NB4 (cell line): ENCODE data around the gene FBXW10B.
"Not testable (repeated sequence)": the region's sequence is repeated elsewhere in the genome, so short reads cannot be mapped to it uniquely, and the experiment has no call there.

Experiments used
- DNase-seq: peaks from one replicate; pipeline ENCODE4 v3.0.0; 2010; ENCODE audit warnings: low read depth
- H3K4me3 ChIP-seq: one replicate; pipeline ENCODE4 v1.5.1; 2011; ENCODE audit warnings: mild to moderate bottlenecking, low read depth, low read length, moderate library complexity
- TF ChIP-seq, protein P1 (sequence below): IDR thresholded peaks from 2 replicates; pipeline ENCODE4 v1.6.1; 2011; ENCODE audit warnings: low read depth, low read length

The FBXW10B gene

DNA sequence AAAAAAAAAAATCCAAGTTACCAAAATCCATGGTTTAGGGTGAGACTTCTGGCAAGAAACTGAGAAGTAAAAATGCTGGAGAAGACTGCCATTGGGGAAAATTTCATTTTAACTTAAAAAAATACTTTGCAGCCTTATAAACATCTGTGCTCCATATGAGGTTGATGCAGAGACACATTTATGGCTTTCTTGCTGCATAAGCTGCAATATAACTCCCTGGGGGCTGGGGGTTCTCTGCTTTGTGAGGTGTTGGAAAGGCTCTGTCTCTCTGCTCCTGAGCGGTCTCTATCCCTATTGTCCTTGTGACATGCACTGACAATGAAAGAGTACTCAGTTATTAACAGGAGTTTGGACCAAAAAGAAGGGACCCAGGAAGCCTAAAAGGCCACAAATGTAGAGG, 6.4 kb downstream of the FBXW10B start:
- H3K4me3 ChIP-seq, DNase-seq: not testable (repeated sequence)

DNA sequence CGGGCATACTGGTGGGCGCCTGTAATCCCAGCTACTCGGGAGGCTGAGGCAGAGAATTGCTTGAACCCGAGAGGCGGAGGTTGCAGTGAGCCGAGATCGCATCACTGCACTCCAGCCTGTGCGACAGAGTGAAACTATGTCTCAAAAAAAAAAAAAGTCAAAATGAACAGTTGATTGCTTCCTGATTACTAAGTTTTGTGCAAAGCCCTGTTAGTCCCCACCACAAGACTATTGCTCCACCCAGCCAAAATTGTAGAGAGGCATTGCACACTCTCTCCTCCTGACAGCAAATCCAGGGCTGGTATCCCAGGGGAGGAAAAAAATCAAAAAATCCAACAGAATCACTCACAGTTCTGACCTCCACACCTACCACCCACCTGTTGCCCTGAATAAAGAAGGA, 26.5 kb downstream of the FBXW10B start:
- DNase-seq = peak; percentile 66
- H3K4me3 ChIP-seq = not testable (repeated sequence)

DNA sequence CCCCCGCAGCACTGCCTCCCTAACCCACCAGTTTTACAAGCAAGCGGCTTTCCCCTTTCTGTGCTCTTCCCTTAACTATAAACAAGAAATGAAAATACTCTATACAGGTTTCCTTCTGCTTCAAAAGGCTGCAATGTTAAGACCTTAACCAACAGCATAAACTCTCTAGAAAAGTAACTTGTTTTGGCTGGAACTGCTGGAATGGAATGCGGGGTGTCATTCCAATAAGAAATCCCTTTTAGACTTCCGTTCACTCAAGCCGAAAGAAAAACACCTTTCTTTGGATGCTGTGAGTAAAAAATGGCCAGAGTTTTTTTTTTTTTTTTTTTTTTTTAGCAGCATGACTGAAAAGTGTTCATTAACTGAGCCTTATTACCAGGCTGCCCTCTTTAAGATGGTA, 27.5 kb downstream of the FBXW10B start:
- H3K4me3 ChIP-seq = peak overlapping the region; percentile 30
- DNase-seq = not testable (repeated sequence)

DNA sequence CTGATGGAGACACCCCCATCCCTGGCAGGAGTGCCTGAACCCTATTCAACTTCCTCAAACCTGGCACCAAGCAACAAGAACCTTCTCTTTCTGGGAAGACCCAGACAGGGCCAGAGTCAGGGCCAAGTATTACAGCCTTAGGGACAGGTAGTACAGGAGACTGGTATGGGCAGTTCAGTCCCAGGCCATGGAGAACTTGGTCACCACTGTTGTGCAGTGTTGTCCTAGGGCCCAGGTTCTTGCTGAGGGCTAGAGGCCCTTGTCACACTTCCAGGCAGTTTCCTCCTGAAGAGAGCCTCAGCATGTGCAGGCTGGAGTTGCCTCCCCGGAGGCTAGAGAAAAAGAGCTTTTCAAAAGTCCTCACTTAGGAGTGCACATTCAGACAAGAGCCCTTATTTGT, 28.7 kb downstream of the FBXW10B start:
- not testable (repeated sequence) for H3K4me3 ChIP-seq
- peak; percentile 33 for DNase-seq

DNA sequence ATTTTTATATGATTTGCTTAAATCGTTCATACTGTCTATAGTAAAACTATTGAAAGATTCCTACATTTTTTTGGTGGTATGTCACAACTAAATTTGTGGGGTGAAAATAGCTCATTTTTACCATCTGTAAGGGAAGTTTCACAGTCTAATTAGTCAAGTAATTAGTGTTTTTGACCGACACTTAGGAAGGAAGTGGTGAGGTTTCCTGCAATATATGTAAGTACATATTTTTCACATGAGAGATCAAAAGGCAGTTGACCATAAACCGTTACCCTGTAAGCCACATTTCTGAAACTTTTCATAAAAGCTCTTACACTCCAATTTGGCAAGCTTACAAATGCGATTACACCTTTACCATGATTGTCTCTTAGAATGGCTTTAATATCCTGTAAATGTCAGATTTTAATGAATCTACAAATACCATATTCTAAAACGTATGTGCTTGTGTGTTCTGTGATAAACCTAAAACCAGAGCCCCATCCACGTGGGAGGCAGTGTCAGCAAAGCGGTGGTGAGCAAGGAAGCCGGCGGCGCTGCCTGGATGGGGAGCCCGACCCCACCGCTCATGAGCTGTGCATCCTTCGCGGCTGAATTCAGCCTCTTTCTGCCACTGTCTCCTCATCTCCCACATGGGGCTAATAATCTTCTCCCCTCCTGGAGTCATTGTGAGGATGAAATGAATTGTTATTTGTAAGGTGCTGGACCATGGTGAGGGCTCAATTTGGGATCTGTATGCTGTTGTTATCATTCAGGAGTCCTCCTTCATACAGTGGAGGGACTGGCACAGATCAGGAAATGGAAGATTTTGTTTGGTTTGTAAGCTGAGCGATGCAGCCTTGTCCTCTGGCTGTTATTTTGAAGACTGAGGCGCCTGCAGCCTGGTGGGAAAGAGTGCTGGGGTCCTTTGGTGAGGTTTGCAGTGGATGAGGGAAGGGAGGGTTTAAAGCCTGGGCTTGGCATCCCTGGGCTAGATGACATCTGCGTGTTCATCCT, 29.7 kb downstream of the FBXW10B start:
- DNase-seq = peak; percentile 79
- H3K4me3 ChIP-seq = peak overlapping the region; percentile 21
- TF ChIP-seq, protein P1, sequence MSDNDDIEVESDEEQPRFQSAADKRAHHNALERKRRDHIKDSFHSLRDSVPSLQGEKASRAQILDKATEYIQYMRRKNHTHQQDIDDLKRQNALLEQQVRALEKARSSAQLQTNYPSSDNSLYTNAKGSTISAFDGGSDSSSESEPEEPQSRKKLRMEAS = 0 out of 2 replicates have a peak, but pooled peaks have one; percentile 11

DNA sequence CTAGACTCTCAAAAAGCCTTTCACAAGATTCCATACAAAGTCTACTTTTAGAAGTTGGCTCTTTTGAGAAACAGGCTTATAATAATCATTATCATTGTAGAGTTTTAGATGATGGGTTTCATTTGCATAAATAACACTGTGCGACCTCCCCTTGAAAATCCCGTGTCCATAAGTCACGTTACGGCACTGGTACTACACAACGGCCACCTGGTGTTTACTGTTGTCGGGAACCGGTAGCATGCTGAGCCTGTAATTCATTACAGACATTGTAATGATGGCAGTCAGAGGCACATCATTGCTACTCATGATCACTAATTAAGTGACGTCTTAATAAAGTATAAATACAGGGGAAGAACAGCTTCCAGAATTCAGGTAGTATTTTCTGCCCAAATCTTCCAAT, 31.5 kb downstream of the FBXW10B start:
- not testable (repeated sequence) for DNase-seq, H3K4me3 ChIP-seq

DNA sequence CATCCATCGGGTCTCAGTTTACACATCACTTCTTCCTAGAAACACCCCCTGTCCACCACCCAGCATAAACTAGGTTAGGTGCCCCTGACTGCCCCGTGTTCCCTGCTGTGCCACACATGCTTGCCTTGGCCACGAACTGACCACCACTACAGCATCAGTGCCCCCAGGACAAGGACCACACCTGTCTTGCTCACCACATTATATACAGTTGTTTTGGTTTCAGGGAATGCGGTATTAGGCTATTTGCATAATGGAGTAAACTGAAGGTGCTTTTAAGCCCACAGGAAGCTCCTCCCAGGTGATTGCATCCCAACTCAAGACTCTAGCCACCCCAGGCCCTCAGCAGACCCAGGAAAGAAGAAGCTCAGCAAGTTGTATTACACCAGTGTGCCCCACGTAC, 36.2 kb downstream of the FBXW10B start:
- H3K4me3 ChIP-seq, DNase-seq: not testable (repeated sequence)

DNA sequence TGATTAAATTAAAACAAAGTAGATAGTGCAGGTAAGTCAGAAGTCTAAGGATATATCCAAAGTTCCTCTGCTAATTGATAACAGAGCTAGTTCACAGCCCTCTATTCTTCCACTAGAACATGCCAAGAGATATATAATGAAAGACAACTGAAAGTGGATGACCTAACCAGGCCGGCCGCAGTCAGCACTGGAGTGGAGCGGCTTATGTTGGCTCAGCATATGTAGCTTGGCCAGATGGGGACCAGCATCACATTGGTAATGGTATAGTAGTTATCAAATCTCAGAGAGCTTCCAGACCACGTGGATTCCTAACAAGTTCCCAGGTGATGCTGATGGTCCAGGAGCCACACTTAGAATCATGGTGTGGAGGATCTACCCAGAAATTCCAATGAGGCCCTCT, 38.0 kb downstream of the FBXW10B start:
- DNase-seq, H3K4me3 ChIP-seq: not testable (repeated sequence)

DNA sequence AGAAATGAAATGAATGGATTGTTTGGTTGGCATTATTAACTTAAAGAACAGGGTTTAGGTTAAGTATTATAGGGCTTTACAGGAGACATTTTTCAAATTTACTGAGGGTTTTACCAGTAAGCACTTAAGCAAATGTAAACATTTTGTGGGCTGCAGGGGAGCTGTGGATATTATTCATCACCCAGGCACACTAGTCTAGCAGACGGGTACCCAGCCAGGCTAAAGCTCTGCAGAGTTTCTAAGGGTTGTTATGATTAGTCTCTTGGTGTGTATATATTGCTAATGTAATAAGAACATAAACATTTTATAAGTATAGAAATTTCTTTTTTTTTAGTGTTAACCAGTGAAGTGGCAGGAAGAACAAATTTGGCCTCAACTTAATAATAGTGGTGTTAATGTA, 42.7 kb downstream of the FBXW10B start:
- not testable (repeated sequence) for DNase-seq

DNA sequence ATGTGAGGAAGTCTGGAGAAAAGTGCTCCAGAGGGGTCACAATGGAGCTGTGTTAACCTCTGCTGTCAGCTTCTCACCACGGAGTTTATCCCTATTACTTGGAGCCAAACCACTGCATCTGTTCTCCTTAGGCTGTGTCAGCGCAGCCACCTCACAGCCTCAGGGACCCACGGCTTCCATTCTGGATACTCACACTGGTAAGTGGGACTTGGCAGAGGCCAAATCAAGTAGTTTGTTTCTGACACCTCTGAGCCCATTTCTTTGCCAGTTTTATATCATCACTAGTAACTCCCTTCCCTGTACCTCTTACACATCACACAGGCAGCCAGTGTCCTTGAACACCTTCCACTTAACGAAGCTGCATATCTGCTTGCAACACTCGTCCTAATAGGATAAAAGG, 44.8 kb downstream of the FBXW10B start:
- H3K4me3 ChIP-seq, DNase-seq: not testable (repeated sequence)

More for the DNA sequence above, 42.7 kb downstream of the FBXW10B start:
- not testable (repeated sequence) for H3K4me3 ChIP-seq

DNA sequence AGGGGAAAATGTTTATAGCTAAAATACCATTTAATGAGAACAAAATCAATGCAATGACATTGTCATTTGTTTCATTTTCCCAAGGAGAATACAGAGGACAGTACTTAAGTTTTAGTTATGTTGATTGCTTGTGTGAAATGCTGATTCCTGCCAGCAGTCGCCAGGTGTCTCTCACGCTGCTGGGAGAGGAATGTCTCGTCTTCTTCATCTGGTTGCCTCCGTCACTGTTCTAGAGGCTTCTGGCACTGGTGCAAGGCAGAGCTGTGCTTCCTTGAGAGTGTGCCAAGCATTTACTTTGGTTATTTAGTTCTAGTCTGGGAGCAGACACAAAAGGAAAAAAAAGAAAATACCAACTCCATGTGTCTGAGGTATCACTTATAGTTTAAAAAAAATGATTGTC, 45.6 kb downstream of the FBXW10B start:
- not testable (repeated sequence) for DNase-seq, H3K4me3 ChIP-seq
